KMS-11 (cell line): Measurements from ENCODE around the gene SLC2A4RG.

Experiments
- H2AFZ ChIP-seq: fragments of 200-600 bp; sonication (generic); 2 replicates; pipeline ENCODE4 v1.6.1; 2016; ENCODE audit warnings: antibody characterized with exemption, mixed run types, low read depth
- H3K27ac ChIP-seq: fragments of 200-600 bp; sonication (generic); 2 replicates; pipeline ENCODE4 v1.6.1; 2016; ENCODE audit warnings: mild to moderate bottlenecking, mixed run types
- H3K27me3 ChIP-seq: fragments of 200-600 bp; sonication (generic); 2 replicates; pipeline ENCODE4 v1.6.1; 2017; ENCODE audit warnings: mild to moderate bottlenecking, low read depth, mixed run types, moderate library complexity; ENCODE audit not compliant: insufficient read depth
- H3K36me3 ChIP-seq: fragments of 200-600 bp; sonication (generic); 2 replicates; pipeline ENCODE4 v1.6.1; 2017; ENCODE audit warnings: mild to moderate bottlenecking, mixed run types; ENCODE audit not compliant: insufficient read depth
- H3K4me1 ChIP-seq: fragments of 200-600 bp; sonication (generic); 2 replicates; pipeline ENCODE4 v1.6.1; 2016; ENCODE audit warnings: mild to moderate bottlenecking, low read depth, mixed run types; ENCODE audit not compliant: poor library complexity, severe bottlenecking
- H3K4me2 ChIP-seq: fragments of 200-600 bp; sonication (generic); 2 replicates; pipeline ENCODE4 v1.7.0; 2016; ENCODE audit warnings: mild to moderate bottlenecking, mixed run types
- H3K4me3 ChIP-seq: fragments of 200-600 bp; sonication (generic); IDR thresholded peaks from 2 replicates; pipeline ENCODE4 v1.6.1; 2017; ENCODE audit warnings: low read depth, low read length, mixed read lengths; ENCODE audit not compliant: insufficient read depth
- H3K79me2 ChIP-seq: fragments of 200-600 bp; sonication (generic); 2 replicates; pipeline ENCODE4 v1.6.1; 2016; ENCODE audit warnings: low read depth, mixed run types; ENCODE audit not compliant: insufficient read depth
- H3K9ac ChIP-seq: fragments of 200-600 bp; sonication (generic); 2 replicates; pipeline ENCODE4 v1.6.1; 2016; ENCODE audit warnings: mild to moderate bottlenecking, mixed run types
- H4K20me1 ChIP-seq: fragments of 200-600 bp; sonication (generic); 2 replicates; pipeline ENCODE4 v1.6.1; 2016; ENCODE audit warnings: mild to moderate bottlenecking, mixed run types; ENCODE audit not compliant: insufficient read depth
- CTCF ChIP-seq: fragments of 200-600 bp; sonication (generic); conservative IDR thresholded peaks from 2 replicates; pipeline ENCODE4 v1.6.1; 2017; ENCODE audit warnings: low read depth, mild to moderate bottlenecking, antibody characterized with exemption, low read length, moderate library complexity, mixed read lengths

Gene SLC2A4RG

GRCh38 chr20:63734946-63735858 lies 4.4 kb upstream of the SLC2A4RG start:
- Histone ChIP-seq H3K4me2 (peak overlapping the region; percentile 94), H3K79me2 (peaks cover 22% of the 10 kb centered on the region), H3K27ac (peak overlapping the region; percentile 80), H3K4me3 (no peak overlapping the region), H3K9ac (no peak overlapping the region; the same call in 1 of the 2 replicates), H3K36me3 (no peaks in the 10 kb centered on the region), H3K4me1 (peaks cover 57% of the 10 kb centered on the region), H4K20me1 (no peaks in the 10 kb centered on the region), H2AFZ (no peak overlapping the region), H3K27me3 (no peaks in the 10 kb centered on the region)
- TF ChIP-seq CTCF: no peak

- Histone ChIP-seq H3K4me3 (peak within 1 kb of the TSS; percentile 60), H3K4me2 (peak within 1 kb of the TSS; percentile 94), H3K4me1 (peaks cover 53% of the 10 kb centered on the region), H3K27ac (peak within 1 kb of the TSS; percentile 80), H3K27me3 (no peaks in the 10 kb centered on the region), H2AFZ (no peak within 1 kb of the TSS), H3K79me2 (peaks cover 20% of the 10 kb centered on the region; the same call in 1 of the 2 replicates), H3K9ac (peak within 1 kb of the TSS; percentile 75), H4K20me1 (no peaks in the 10 kb centered on the region), H3K36me3 (no peaks in the 10 kb centered on the region)
- TF ChIP-seq CTCF: 0 out of 2 replicates have a peak, but pooled peaks have one; percentile 6
Observed at GRCh38 chr20:63735859-63736718, 3.5 kb upstream of the SLC2A4RG start, which contains the start of gene LIME1. Gene LIME1, plus strand, starts transcription at chr20:63736664. Its CDS starts 886 bp downstream, at chr20:63737550.

GRCh38 chr20:63736893-63737694 lies 2.5 kb upstream of the SLC2A4RG start:
- Histone ChIP-seq H3K79me2 (peaks cover 17% of the 10 kb centered on the region; the same call in 1 of the 2 replicates), H3K4me2 (peak overlapping the region; percentile 94), H3K9ac (peak overlapping the region; percentile 75), H3K36me3 (no peaks in the 10 kb centered on the region), H3K4me1 (peaks cover 45% of the 10 kb centered on the region), H3K4me3 (peak overlapping the region; percentile 60), H3K27ac (peak overlapping the region; percentile 80), H4K20me1 (no peaks in the 10 kb centered on the region), H2AFZ (no peak overlapping the region), H3K27me3 (no peaks in the 10 kb centered on the region)
- no peak for TF ChIP-seq CTCF

- H4K20me1 ChIP-seq: no peaks in the 10 kb centered on the region
- H3K79me2 ChIP-seq: peaks cover 11% of the 10 kb centered on the region; the same call in 1 of the 2 replicates
- H3K27ac ChIP-seq: peak overlapping the region; percentile 80
- no peak overlapping the region for H3K4me3 ChIP-seq
- H3K4me2 ChIP-seq: peak overlapping the region; percentile 94
- TF ChIP-seq CTCF: no peak
- no peaks in the 10 kb centered on the region for H3K27me3 ChIP-seq
- peaks cover 40% of the 10 kb centered on the region for H3K4me1 ChIP-seq
- H3K36me3 ChIP-seq: no peaks in the 10 kb centered on the region
- H2AFZ ChIP-seq: no peak overlapping the region
- peak overlapping the region; percentile 75 for H3K9ac ChIP-seq
Observed at GRCh38 chr20:63737695-63737944, 2.0 kb upstream of the SLC2A4RG start.
